Endothelial cell of umbilical vein (primary cell): ENCODE measurements around the gene USB1. TPM values are rescaled to one million over a fixed set of nuclear protein-coding genes. Genes with fewer than 3 reads are reported as not detected.

Source experiments
- BruUV-seq: library from RNA; stranded (reverse); fragments of 400-500 nt; replicated peaks from 2 replicates; lab custom pipeline; 2021; lab: Mats Ljungman, UMichigan
- CTCF ChIA-PET: fragments of 300-600, 350-600 bp; sonication (Branson Sonifier 250); formaldehyde crosslinking; loops from one replicate; lab custom pipeline; 2021; ENCODE audit warnings: antibody characterized with exemption, inconsistent platforms; lab: Charles Lee
- POLR2A ChIA-PET: fragments of 300-600, 350-600 bp; sonication (Branson Sonifier 250); formaldehyde crosslinking; loops from one replicate; lab custom pipeline; 2021; ENCODE audit warnings: antibody characterized with exemption, inconsistent platforms; lab: Charles Lee
- DNase-seq: peaks from one replicate; pipeline ENCODE4 v3.0.0-alpha.2; 2011; ENCODE audit warnings: low read depth, low spot score
- FAIRE-seq: peaks from 2 replicates; lab custom pipeline; 2011; peaks lifted over from hg19 to GRCh38; lab: Jason Lieb, UNC
- H2AFZ ChIP-seq: 2 replicates; pipeline ENCODE4 v1.6.0; 2012; ENCODE audit warnings: low read depth, low read length, control low read depth, inconsistent platforms
- H3K27ac ChIP-seq: 2 replicates; pipeline ENCODE4 v1.5.1; 2011; ENCODE audit warnings: low read depth, mild to moderate bottlenecking, control low read depth, low read length, moderate library complexity; ENCODE audit not compliant: insufficient read depth
- H3K27me3 ChIP-seq, 2 experiments: 2 replicates each; pipeline versions ENCODE4 v1.6.0 to v1.6.1; 2011; ENCODE audit warnings: low read length in 2 of 2, mixed read lengths in 1 of 2; ENCODE audit not compliant: control insufficient read depth in 2 of 2, insufficient read depth in 2 of 2
- H3K36me3 ChIP-seq, 2 experiments: 2 replicates in 1 of 2; 3 replicates in 1 of 2; pipeline ENCODE4 v1.5.1; 2011; ENCODE audit warnings: low read length in 2 of 2, mild to moderate bottlenecking in 1 of 2, moderate library complexity in 1 of 2; ENCODE audit not compliant: control insufficient read depth in 2 of 2, insufficient read depth in 2 of 2; ENCODE audit errors: extremely low read depth in 1 of 2
- H3K4me1 ChIP-seq: 3 replicates; pipeline ENCODE4 v1.5.1; 2011; ENCODE audit warnings: mild to moderate bottlenecking, low read length; ENCODE audit not compliant: control insufficient read depth, insufficient read depth; ENCODE audit errors: extremely low read depth
- H3K4me2 ChIP-seq: 2 replicates; pipeline ENCODE4 v1.6.1; 2011; ENCODE audit warnings: low read length, control low read depth, mixed read lengths; ENCODE audit not compliant: insufficient read depth
- H3K4me3 ChIP-seq, 3 experiments: fragments of 200-600 bp in 1 of 3; sonication (generic), shearing (Covaris generic) in 1 of 3; replicated peaks in 1 of 3; 2 replicates each; pipeline ENCODE4 v1.5.1; 2011 to 2016; ENCODE audit warnings: control low read depth in 3 of 3, low read length in 3 of 3, mild to moderate bottlenecking in 2 of 3, inconsistent platforms in 1 of 3, low read depth in 1 of 3, moderate library complexity in 1 of 3; ENCODE audit not compliant: insufficient read depth in 1 of 3
- H3K79me2 ChIP-seq: 2 replicates; pipeline ENCODE4 v1.6.0; 2012; ENCODE audit warnings: low read length, inconsistent platforms; ENCODE audit not compliant: control insufficient read depth, insufficient read depth
- H3K9ac ChIP-seq: replicated peaks from 2 replicates; pipeline ENCODE3; 2011; ENCODE audit warnings: low read length, control low read depth; ENCODE audit not compliant: insufficient read depth; ENCODE audit errors: extremely low read depth
- H3K9me1 ChIP-seq: replicated peaks from 3 replicates; pipeline ENCODE4 v1.6.0; 2011; ENCODE audit warnings: mild to moderate bottlenecking, low read length; ENCODE audit not compliant: control insufficient read depth, insufficient read depth; ENCODE audit errors: extremely low read depth
- H3K9me3 ChIP-seq: replicated peaks from 2 replicates; pipeline ENCODE4 v1.5.1; 2012; ENCODE audit warnings: low read length, inconsistent platforms; ENCODE audit not compliant: control insufficient read depth, insufficient read depth
- H4K20me1 ChIP-seq: replicated peaks from 2 replicates; pipeline ENCODE3; 2011; ENCODE audit warnings: mild to moderate bottlenecking, low read length; ENCODE audit not compliant: control insufficient read depth, insufficient read depth; ENCODE audit errors: extremely low read depth
- CTCF ChIP-seq, 2 donors: IDR thresholded peaks; 1 replicate in 1 of 2; 2 replicates in 1 of 2; pipeline ENCODE4 v1.5.1; 2011; ENCODE audit warnings: low read length in 2 of 2, mild to moderate bottlenecking in 2 of 2, moderate library complexity in 2 of 2, control low read depth in 1 of 2, inconsistent platforms in 1 of 2, low read depth in 1 of 2; ENCODE audit not compliant: insufficient read depth in 1 of 2; ENCODE audit errors: extremely low read depth in 1 of 2
- EZH2 ChIP-seq: IDR thresholded peaks from 2 replicates; pipeline ENCODE4 v1.6.1; 2012; ENCODE audit warnings: borderline replicate concordance, low read depth, mild to moderate bottlenecking, moderate library complexity, low read length, inconsistent platforms; ENCODE audit not compliant: severe bottlenecking
- FOS ChIP-seq: IDR thresholded peaks from 2 replicates; pipeline ENCODE4 v1.6.1; 2011; ENCODE audit warnings: mild to moderate bottlenecking, low read length, moderate library complexity, borderline replicate concordance; ENCODE audit not compliant: insufficient read depth
- GATA2 ChIP-seq: IDR thresholded peaks from 2 replicates; pipeline ENCODE4 v1.7.0; 2011; ENCODE audit warnings: low read depth, mild to moderate bottlenecking, moderate library complexity, mixed read lengths, low read length; ENCODE audit not compliant: insufficient read length, insufficient read depth
- JUN ChIP-seq: IDR thresholded peaks from 2 replicates; pipeline ENCODE4 v1.6.1; 2011; ENCODE audit warnings: borderline replicate concordance, low read depth; ENCODE audit not compliant: insufficient read length, insufficient read depth
- MAX ChIP-seq: IDR thresholded peaks from 2 replicates; pipeline ENCODE4 v1.6.1; 2011; ENCODE audit not compliant: insufficient read depth, insufficient read length
- MYC ChIP-seq: IDR thresholded peaks from one replicate; pipeline ENCODE4 v1.6.1; 2011; ENCODE audit warnings: mild to moderate bottlenecking, low read depth, low read length
- POLR2A ChIP-seq: IDR thresholded peaks from 2 replicates; pipeline ENCODE4 v1.6.1; 2012; ENCODE audit warnings: low read depth, mild to moderate bottlenecking, control low read depth, low read length
- POLR2AphosphoS5 ChIP-seq: IDR thresholded peaks from 2 replicates; pipeline ENCODE4 v1.6.1; 2012; ENCODE audit warnings: low read depth, mild to moderate bottlenecking, control low read depth, low read length, moderate library complexity; ENCODE audit not compliant: insufficient read depth
- dilution Hi-C: fragments of 300-500 bp; cut with MboI; formaldehyde crosslinking; loops from one replicate; pipeline ENCODE4 v1.15.0; 2019; ENCODE audit warnings: low sequenced_read_pairs; ENCODE audit not compliant: extremely low pct_ligation_motif_present
- intact Hi-C: fragments of 100-400 bp; cut with micrococcal nuclease; formaldehyde crosslinking; loops from one replicate; pipeline ENCODE4 v1.10.0; 2022
- polyA plus RNA-seq, 4 experiments: library from polyadenylated mRNA; depleted of rRNA in 3 of 4; stranded (reverse) in 3 of 4; unstranded in 1 of 4; fragments of >200 nt; gene quantifications; 2 replicates each; pipeline versions ENCODE4 v1.2.1 to v1.2.3, GENCODE V29; 2011 to 2012; ENCODE audit warnings: missing spikeins in 1 of 4
- total RNA-seq: library from RNA; stranded (reverse); gene quantifications from 2 replicates; pipeline ENCODE4 v1.2.3, GENCODE V29; 2021

USB1 gene
- total and polyA plus RNA-seq, 2 donors (not counting 3 experiments of a cell fraction or from before 2014, with no cell fraction given), result 64.6 to 83.8 TPM

DNA sequence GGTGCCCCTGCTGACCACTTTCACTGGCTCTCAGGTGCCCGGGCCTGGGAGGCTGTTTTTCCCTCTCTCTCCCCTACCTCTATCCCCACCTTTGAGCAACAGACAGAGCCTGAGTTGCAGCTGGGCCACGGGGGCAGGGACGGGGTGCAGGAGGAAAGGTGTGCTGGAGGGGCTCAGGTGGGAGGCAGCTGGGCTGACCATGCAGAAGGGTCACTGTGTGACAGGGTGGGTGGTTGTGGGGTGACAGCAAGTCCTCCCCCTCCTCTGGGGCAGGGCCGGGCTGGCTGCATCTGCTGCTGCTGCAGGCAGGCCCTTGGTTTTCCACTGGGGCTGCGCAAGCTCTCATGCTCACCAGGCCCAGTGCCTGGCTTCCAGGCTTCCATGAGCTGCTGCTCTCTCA, 7.3 kb upstream of the USB1 start:
- BruUV-seq, result no TSS peak
- dilution Hi-C loops, result no loop called here
- Histone ChIP-seq H3K9me3 (no peaks in the 10 kb centered on the region), H3K9ac (no peak overlapping the region), H3K4me2 (no peak overlapping the region), H3K27ac (no peak overlapping the region), H3K27me3 (no peaks in the 10 kb centered on the region), H3K79me2 (no peaks in the 10 kb centered on the region), H2AFZ (no peak overlapping the region), H3K9me1 (no peaks in the 10 kb centered on the region), H3K36me3 (peaks cover 0 to 16% of the 10 kb centered on the region in 2 experiments), H3K4me3 (no peak overlapping the region), H4K20me1 (no peaks in the 10 kb centered on the region), H3K4me1 (peaks cover 8% of the 10 kb centered on the region)
- intact Hi-C loops, result no loop called here
- FAIRE-seq (no peak), DNase-seq (no peak)
- POLR2A ChIA-PET, result no interaction called here
- CTCF ChIA-PET, result no interaction called here
- TF ChIP-seq MAX (no peak), POLR2A (no peak), JUN (no peak), MYC (no peak), GATA2 (no peak), CTCF (IDR thresholded peaks at IDR 0.05; ENCODE audit: extremely low read depth in 1 of 2, insufficient read depth in 1 of 2, low read depth in 1 of 2, low read length in 2 of 2) (no peak), FOS (no peak), EZH2 (no peak), POLR2AphosphoS5 (no peak)
